Measurements from ENCODE around the gene LINGO3. TPM values are rescaled to one million over a fixed set of nuclear protein-coding genes. Genes with fewer than 3 reads are reported as not detected.
"Not testable (repeated sequence)": the region's sequence is repeated elsewhere in the genome, so short reads cannot be mapped to it uniquely, and the experiment has no call there.

LINGO3 gene
- total RNA-seq, 4 donors from 2014 or later = not detected

DNA sequence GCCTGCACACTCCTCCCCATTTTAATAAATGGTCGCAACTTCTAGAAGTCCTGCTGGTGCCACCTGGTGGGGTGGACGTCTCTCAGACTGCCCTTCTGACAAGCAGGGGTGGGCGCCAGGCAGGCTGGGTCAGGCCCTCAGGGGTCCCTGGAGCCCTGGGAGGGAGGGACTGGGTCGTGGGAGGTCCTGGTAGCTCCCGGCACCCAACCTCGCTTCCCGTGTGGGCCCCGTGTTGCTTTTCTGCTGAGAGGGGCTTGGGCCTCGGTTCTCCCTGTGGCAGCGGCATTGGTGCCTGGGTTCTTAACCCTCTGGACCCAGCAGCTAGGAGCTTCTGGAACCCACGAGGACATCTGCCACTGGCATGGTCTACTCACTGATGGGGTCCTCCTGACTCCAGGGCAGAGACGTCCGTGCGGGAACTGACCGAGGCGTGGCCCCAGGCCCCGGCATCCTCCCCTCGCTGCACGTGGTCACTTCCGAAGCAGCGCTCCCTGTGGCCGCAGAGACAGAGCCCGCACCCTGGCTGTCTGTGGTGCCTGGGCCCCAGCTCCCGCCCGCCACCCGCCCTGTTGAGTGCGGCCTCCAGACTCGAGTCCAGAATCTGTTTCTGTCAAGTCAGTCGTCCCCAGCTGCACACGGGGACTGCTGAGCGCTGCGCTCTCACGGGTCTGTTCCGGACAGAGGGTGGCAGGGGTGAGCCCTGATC lies 46.1 kb upstream of the LINGO3 start:
- DNase-seq (ENCODE audit: low spot score in 2 of 2) = no peak
- TF ChIP-seq, protein P1, sequence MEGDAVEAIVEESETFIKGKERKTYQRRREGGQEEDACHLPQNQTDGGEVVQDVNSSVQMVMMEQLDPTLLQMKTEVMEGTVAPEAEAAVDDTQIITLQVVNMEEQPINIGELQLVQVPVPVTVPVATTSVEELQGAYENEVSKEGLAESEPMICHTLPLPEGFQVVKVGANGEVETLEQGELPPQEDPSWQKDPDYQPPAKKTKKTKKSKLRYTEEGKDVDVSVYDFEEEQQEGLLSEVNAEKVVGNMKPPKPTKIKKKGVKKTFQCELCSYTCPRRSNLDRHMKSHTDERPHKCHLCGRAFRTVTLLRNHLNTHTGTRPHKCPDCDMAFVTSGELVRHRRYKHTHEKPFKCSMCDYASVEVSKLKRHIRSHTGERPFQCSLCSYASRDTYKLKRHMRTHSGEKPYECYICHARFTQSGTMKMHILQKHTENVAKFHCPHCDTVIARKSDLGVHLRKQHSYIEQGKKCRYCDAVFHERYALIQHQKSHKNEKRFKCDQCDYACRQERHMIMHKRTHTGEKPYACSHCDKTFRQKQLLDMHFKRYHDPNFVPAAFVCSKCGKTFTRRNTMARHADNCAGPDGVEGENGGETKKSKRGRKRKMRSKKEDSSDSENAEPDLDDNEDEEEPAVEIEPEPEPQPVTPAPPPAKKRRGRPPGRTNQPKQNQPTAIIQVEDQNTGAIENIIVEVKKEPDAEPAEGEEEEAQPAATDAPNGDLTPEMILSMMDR (IDR thresholded peaks at IDR 0.05) = no peak
- H3K27me3 ChIP-seq = peaks cover 2% of the 10 kb centered on the region
- H3K4me1 ChIP-seq = no peaks in the 10 kb centered on the region
- H3K9me3 ChIP-seq = no peaks in the 10 kb centered on the region
- 92% methylated on average over 16 of the region's 34 CpGs for WGBS
- H3K36me3 ChIP-seq = peaks cover 34% of the 10 kb centered on the region
- H3K27ac ChIP-seq = no peak overlapping the region
- H3K4me3 ChIP-seq = no peak overlapping the region

DNA sequence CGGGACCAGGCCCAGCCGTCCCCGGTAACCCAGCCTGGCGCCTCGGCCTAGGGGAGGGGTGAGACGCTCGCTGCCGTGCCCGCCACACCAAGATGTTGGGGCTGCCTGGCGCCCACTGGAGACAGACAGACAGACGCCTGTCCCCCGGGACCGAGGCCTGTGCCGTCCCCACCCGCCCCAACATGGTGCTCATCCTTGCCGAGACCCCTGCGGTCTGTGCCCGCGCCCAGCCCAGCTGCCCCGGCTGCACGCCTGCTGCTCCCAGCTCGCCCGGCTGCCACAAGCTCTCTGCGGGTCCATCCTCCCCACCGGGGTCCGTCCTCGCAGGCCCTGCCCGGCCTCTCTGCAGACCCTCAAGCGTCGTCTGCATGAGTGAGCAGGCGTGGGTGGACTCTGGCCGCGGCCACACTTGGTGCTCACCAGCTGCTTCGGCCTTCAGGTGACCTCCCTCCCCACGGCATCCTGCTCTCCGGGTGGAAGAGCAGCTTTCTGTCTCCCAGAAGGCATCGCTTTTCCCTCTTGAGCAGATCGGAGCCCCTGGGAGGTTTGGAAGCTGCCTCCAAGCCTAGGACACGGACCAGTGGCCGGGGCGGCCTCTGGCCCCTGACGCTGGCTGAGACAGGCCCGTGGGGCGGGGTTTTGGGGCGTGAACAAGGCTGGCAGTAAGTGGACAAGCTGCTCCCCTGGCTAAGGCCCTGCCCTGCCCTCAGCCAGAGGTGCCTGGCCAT lies 45.4 kb upstream of the LINGO3 start:
- DNase-seq (ENCODE audit: low spot score in 2 of 2) = no peak
- no peaks in the 10 kb centered on the region for H3K4me1 ChIP-seq
- TF ChIP-seq POLR2A (IDR thresholded peaks at IDR 0.05) (no peak), POLR2AphosphoS5 (IDR thresholded peaks at IDR 0.05) (no peak), EP300 (IDR thresholded peaks at IDR 0.05) (no peak)
- TF ChIP-seq, protein P1 (IDR thresholded peaks at IDR 0.05) = no peak
- 91% methylated on average over 28 of the region's 45 CpGs for WGBS
- no peaks in the 10 kb centered on the region for H3K27me3 ChIP-seq
- peaks cover 40% of the 10 kb centered on the region for H3K36me3 ChIP-seq
- H3K27ac ChIP-seq = no peak overlapping the region
- H3K9me3 ChIP-seq = no peaks in the 10 kb centered on the region
- no peak overlapping the region for H3K4me3 ChIP-seq

DNA sequence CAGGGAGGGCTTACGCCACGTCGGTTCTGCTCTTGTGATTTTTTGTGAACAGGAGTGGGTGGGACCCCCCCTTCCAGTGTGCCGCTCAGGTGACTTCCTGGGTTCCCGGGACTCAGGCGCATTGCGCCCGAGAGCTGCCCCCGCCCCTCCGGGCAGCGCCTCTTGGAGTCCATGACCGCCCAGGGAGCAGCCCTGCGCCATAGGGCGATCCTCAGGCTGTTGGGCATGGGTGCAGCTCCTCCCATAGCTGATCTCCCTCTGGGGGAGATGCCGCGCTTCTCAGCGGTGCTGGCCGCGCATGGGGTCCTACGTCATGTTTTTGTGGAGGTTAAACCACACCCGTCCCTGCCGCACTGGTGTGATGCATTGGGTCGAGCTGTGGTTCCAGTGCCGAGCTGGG lies 44.2 kb upstream of the LINGO3 start:
- Histone ChIP-seq H3K4me1 (no peaks in the 10 kb centered on the region), H3K4me3 (no peak overlapping the region), H3K27me3 (no peaks in the 10 kb centered on the region), H3K27ac (no peak overlapping the region), H3K36me3 (peaks cover 40% of the 10 kb centered on the region), H3K9me3 (no peaks in the 10 kb centered on the region)
- TF ChIP-seq EP300 (IDR thresholded peaks at IDR 0.05) (no peak), POLR2AphosphoS5 (IDR thresholded peaks at IDR 0.05) (no peak), POLR2A (IDR thresholded peaks at IDR 0.05) (no peak)
- TF ChIP-seq, protein P1 (IDR thresholded peaks at IDR 0.05) = no peak
- DNase-seq (ENCODE audit: low spot score in 2 of 2) = no peak
- WGBS = 80% methylated on average over 3 of the region's 24 CpGs

DNA sequence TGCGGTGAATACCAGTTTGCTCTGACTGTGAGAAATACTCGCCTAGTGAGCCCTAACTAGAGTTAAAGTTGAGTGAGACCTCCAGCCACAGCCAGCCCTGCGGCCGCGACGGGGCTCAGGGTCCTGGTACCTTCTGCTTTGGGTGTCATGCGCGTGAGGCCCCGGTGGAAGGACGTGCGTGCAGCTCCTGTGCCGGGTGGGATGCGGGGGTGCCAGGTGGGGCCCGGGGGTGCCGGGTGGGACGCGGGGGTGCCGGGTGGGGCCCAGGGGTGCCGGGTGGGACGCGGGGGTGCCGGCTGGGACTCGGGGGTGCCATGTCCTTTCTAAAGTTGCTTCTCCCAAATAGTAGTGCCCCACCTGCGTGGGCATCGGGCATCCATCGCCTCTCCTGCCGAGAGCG lies 43.6 kb upstream of the LINGO3 start:
- Histone ChIP-seq H3K4me1 (no peaks in the 10 kb centered on the region), H3K36me3 (peaks cover 43% of the 10 kb centered on the region), H3K27me3 (no peaks in the 10 kb centered on the region), H3K9me3 (no peaks in the 10 kb centered on the region), H3K27ac (no peak overlapping the region), H3K4me3 (no peak overlapping the region)
- no CpG with 5 or more reads among the region's 28 CpGs for WGBS
- TF ChIP-seq EP300 (IDR thresholded peaks at IDR 0.05) = no peak
- TF ChIP-seq POLR2A (IDR thresholded peaks at IDR 0.05) = no peak
- TF ChIP-seq, protein P1 (IDR thresholded peaks at IDR 0.05) = no peak
- TF ChIP-seq POLR2AphosphoS5 (IDR thresholded peaks at IDR 0.05) = no peak
- DNase-seq (ENCODE audit: low spot score in 2 of 2) = no peak

DNA sequence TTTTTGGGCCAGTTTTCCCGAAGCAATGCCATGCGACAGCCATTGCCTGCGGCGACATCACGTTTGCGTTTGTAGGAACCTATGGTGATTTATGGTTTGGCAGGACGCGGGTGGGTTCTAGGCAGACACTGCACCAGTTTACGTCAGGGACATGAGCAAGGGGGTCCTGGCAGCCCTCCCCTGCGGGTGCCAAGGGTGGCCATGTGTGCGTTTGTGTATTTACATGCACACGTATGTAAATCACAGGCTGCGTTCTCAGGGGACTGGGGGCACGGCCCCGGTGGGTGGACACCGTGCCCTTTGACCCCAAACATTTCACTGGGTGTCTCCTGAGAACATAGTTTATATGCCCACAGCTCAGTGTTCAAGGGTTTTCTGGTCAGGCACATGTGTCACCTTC lies 42.7 kb upstream of the LINGO3 start:
- 92% methylated on average over 16 of the region's 16 CpGs for WGBS
- Histone ChIP-seq H3K4me1 (no peaks in the 10 kb centered on the region), H3K4me3 (no peak overlapping the region), H3K27ac (no peak overlapping the region), H3K27me3 (no peaks in the 10 kb centered on the region), H3K36me3 (peaks cover 47% of the 10 kb centered on the region), H3K9me3 (no peaks in the 10 kb centered on the region)
- TF ChIP-seq, protein P1 (IDR thresholded peaks at IDR 0.05) = no peak
- no peak for TF ChIP-seq POLR2A (IDR thresholded peaks at IDR 0.05)
- TF ChIP-seq EP300 (IDR thresholded peaks at IDR 0.05) = no peak
- TF ChIP-seq POLR2AphosphoS5 (IDR thresholded peaks at IDR 0.05) = no peak
- no peak for DNase-seq (ENCODE audit: low spot score in 2 of 2)

DNA sequence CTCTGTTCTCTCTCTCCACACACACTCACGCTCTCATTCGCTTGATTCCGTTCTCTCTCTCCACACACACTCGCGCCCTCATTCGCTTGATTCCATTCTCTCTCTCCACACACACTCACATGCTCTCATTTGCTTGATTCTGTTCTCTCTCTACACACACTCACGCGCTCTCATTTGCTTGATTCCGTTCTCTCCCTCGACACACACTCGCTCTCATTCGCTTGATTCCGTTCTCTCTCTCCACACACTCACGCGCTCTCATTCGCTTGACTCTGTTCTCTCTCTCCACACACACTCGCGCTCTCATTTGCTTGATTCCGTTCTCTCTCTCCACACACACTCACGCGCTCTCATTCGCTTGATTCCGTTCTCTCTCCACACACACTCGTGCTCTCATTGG lies 41.9 kb upstream of the LINGO3 start:
- H3K27ac ChIP-seq; H3K9me3 ChIP-seq; DNase-seq (ENCODE audit: low spot score in 2 of 2); H3K27me3 ChIP-seq; H3K4me3 ChIP-seq; H3K4me1 ChIP-seq: not testable (repeated sequence)
- WGBS = 94% methylated on average over 24 of the region's 24 CpGs
- H3K36me3 ChIP-seq = peaks cover 51% of the 10 kb centered on the region

Measured in suprapubic skin (tissue), 4 donors.